ENCODE results near the gene ADORA1.

ADORA1 gene

DNA sequence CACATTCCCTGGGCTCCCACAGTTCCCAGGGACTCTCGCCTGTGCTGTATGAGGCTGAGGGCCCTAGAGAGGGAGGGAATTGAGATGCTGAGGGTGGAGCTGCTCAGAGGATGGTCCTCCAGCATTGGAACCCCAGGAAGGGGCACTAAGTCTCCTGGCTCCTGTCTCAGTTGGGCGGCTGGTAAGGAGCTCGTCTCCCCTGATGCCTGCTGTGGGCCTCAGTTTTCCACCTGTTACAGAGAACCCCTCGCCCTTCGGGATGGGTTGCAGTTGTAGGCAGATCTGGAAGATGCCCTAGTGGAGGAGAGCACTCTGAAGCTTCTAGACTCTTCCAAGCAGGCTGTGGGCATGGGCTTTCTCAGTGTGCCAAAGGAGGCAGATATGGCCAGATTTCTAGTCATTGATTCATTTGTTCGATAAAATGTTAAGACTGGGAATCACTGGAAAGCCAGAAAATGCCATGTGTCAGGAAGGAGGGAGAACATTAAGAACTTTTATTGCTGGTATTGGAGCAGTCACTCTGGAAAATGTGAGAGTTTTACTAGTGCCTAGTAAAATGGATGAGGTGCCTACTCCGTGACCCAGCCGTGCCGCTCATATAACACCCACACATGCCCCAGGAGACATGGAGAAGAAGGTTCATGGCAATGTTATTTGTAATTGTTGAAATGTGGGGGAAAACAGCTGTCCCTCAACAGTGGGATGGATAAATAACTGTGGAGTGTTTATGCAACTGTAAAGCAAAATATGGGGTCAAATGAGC lies 48.9 kb downstream of the ADORA1 start:
- DNase-seq, result no peak

GRCh38 chr1:203177036-203177405 lies 49.5 kb downstream of the ADORA1 start:
- DNase-seq, result no peak

GRCh38 chr1:203177470-203178039 lies 50.0 kb downstream of the ADORA1 start:
- no peak for DNase-seq

DNA sequence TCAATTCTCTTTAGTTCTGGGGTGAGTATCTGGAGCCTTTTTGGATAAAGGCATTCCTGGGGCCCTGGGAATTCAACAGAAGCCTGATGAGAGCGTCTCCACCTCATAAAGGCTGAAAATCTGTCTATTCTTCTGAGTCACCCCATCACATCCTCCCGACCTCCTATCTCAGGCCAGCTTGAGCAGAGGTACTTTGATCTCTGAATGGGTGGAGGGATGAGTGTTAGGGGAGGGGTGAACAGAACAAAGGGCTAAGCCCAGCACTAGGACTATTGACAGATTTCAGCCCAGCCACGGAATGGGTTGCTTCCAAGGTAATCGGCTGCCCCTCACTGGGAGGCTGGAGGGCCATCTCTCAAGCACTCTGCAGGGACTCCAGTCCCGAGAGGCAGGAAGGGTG lies 50.6 kb downstream of the ADORA1 start:
- no peak for DNase-seq

- DNase-seq, result no peak
Observed at GRCh38 chr1:203178821-203179666, 51.5 kb downstream of the ADORA1 start.

GRCh38 chr1:203179667-203180005 lies 52.1 kb downstream of the ADORA1 start:
- no peak for DNase-seq

DNA sequence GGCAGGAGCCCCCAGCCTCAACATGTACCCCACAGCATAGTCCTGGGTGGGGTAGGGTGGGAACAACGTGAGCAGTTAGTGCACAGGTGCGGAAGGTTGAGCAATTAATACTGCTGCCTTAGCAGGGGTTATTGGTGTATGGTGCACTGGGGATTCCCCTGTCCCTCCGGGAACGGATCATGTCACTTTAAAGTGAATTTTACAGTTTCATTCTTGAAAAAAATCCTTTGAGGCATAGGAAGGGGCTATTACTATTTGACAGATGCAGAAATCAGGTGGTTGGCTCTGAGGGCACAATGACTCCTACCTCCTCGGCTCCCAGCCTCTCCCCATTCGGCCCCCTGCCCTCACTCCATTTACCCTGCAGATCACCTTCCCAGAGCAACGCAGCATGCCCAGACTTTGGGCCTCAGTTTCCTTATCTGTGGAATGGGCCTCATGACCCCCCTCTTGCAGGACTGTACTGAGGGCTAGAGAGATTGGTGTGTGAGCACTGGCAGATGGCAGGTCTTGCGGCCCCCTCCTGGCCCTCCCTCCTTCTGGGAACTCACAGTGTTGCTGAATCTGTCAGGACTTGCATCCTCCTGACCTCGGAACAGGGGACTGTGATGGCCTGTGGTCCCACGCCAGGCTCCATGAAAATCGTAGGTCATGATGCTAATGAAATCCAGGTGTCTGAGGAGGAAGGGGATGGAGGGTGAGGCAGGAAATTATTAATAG lies 53.2 kb downstream of the ADORA1 start:
- no peak for DNase-seq

DNA sequence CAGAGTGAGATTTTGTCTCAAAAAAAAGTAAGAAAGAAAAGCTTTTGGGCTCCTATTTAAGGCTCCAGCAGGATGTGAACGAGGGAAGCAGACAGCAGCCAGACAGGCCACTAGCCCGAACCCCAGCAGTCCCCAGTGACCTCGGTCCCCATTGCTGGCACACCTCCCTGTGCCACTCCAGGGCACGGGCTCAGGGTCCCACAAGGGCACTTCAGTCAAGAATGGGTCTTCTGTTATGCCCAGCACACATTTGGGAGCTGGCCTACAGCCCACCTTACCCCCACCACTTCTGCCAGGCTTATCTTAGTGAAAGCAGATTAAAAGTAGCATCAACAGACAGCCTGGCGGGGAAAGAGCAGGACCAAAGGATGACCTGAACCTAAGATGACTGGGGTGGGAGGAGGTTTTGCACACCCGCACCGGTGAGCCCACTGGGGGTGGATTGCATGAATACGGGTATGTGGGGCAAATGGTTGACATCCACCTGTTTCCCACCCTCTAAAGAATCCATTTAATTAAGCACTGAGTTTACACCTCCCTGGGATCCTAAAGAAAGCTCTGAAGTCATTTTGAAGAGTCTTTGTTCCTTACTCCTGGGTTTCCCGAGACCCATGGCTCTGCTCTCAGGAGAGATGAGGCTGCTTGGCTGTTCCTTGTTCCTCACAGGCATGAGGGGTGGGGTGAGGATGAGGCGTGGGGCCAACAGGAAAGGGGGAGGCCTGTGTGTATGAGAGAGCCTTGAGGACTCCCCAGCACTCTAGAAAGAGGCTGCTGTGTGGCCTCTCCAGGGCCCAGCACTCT lies 54.3 kb downstream of the ADORA1 start:
- DNase-seq, result no peak

DNA sequence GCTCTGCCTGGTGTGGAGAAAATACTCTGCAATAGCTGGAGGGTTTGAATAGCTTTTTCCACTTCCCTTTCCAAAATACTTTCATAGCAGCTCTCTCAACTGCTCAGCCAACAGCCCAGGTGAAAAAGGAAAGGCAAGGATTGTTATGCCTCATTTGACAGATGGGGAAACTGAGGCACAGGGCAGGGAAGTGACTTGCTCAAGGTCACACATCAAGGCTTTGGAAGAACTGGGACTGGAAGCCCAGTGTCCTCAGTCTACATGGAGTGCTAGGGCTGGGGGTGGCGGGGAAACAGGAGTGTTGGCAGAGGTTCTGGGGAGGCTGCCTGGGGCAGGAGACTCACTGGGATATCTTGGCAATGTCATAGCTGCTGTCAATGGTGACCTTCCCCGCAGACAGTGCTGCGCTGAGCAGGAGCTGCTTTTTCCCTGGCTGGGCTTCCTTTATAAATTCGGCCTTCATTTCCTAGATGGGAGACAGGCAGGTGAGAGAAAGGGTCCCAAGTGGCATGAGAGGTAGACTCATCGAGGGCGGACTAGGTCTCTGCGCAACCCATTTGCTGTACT lies 54.9 kb downstream of the ADORA1 start:
- DNase-seq, result no peak

GRCh38 chr1:203183828-203184227 lies 56.3 kb downstream of the ADORA1 start:
- no peak for DNase-seq

- DNase-seq, result no peak
Observed at GRCh38 chr1:203184467-203184866, 56.9 kb downstream of the ADORA1 start.

- DNase-seq, result no peak
Observed at GRCh38 chr1:203185061-203185461, 57.5 kb downstream of the ADORA1 start.

DNA sequence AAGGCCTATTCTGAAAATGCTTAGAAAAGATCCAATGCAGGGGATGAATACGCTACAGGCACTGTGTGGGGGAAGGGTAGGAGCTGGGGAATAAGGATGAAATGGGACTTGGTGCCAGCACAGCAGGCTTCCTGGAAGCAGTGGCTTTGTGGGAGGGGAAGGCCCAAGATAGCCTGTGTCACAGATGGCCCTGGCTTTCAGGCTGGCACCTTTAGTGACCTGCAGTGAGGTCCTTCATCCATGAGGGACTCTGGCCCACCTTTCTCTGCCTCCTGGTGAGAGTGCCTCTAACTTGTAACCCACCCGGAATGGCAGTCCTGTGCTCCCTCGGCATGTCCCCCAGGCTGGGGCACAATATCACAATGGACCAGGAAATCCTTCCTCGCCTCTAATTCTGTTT lies 58.1 kb downstream of the ADORA1 start:
- DNase-seq, result no peak

- no peak for DNase-seq
Observed at GRCh38 chr1:203186091-203186445, 58.5 kb downstream of the ADORA1 start.

DNA sequence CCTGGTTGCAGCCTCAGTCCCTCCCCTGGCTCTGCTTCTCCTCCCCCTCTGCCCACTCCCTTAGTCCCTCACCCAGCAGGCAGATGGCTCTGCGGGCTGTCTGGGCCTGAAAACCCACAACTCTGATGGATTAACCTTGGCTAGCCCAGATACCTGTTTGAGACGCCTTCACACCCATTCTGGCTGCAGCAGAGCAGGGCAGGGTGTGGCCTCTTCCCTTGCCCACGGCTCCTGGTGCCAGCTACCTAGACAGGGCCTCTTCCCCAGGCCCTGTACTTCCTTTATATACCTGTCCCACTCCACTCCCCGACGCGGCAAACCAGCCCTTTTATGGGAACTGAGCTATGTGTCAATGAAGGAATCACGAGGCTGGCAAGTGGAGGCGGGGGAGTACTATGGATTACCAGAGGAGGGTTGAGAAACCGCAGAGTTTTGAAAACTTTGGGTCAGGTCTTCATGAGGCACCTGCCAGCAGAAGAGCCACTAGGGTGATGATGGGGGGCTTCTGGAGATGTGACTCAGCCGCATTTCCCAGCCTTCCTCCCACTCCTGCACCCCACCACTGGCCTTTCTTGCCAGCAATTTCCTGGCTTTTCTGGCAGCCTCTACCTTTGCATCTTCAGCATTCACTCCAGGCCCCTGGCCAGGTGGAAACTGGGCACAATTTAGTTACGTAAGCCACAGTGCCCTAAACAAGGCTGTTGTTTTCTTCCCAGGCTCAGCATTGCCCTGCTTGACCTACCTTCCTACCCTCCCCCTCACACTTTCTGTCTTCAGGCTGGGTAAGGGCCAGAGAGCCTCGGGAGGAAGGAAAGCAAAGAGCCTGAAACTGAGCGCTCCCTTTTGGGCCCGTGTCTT lies 59.1 kb downstream of the ADORA1 start, which contains the start of gene CHI3L1:
Gene CHI3L1, minus strand, starts transcription at position 259 of the 858 bp plus-strand sequence. Its CDS starts 81 bp downstream, at position 178.
- no peak for DNase-seq

DNA sequence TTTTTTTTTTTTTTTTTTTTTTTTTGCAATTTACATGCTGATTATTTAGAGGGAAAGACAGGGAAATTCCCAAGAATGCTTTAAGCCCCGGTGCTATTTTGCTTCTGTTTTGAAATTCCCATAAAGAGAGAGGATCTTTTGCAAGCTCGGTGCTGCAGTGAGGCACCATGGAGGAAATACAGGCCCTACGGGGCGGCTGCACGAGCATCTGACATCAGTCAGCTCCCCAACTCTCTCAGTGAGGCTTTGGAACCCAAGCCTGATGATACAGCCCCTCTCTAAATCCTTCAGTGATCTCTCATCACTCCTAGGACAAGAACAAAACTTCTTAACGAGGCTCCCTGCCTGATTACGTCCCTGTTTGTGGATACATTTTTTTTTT lies 59.8 kb downstream of the ADORA1 start:
- DNase-seq, result no peak

DNA sequence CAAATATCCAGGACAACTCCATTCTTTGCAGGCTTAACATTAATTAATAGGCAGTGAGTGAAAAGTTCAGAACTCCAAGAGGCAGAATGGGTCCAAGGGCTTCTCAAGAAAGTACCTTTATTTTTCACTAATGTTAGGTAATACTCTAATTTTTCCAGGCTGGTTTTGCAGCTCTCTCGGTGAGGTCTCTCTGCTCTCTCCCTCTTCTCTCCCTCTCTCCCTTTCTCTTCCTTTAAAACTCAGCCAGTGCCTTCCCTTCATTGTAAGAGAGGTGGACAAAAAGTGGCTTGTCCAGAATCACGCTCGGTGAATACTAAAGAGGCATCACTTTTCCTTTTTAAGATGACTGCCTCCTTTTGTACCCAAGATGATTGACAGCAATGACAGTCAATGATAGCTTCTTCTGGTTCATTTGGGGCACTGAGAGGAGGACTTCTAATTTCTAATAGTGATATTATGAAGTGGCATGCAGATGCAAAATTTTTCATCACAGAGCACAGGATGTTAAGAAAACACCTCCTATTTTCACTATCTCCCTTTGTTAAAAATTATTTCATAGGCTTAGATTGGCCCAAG lies 60.3 kb downstream of the ADORA1 start:
- no peak for DNase-seq

DNA sequence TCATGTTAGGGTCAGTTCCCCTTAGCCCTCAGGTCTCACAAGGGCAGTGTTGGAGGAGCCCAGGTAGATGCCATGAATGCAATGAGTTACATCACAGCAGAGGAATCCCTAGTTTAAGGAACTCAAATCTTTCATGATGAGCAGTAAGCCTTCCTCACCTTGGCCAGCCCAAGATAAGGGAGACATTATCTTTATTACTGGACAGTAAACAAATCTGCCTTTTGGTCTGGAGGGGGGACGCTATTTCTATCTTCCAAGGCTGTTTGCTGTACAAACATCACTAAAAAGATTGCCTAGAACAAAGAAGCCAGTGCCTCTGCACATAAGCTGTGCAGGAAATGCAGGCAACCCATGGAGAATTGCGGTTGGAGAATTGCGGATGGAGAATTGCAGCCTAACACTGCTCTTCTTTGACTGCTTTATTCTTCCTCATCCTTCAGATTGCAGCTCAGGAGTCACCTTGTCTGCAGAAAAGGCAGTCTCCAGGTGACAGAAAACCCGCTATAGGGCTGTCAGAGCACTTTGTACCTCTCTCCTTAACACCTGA lies 61.2 kb downstream of the ADORA1 start:
- no peak for DNase-seq

- DNase-seq, result no peak
Observed at GRCh38 chr1:203189951-203190352, 62.4 kb downstream of the ADORA1 start.

- no peak for DNase-seq
Observed at GRCh38 chr1:203190949-203191348, 63.4 kb downstream of the ADORA1 start.

- no peak for DNase-seq
Observed at GRCh38 chr1:203196371-203196770, 68.8 kb downstream of the ADORA1 start.

All from stimulated activated CD4-positive, alpha-beta T cell treated with anti-CD3 and anti-CD28 coated beads, Interleukin-4, amount 100 ng/mL, for 4 hours (primary cell).